GM21737 (cell line): ENCODE results near the gene DRD3.
A peak's percentile ranks its signal among the peaks of the same experiment; 100 is the strongest.

Experiments
- ATAC-seq: cut with Tn5 transposase; IDR thresholded peaks from one replicate; pipeline ENCODE4 v1.9.1; 2021; ENCODE audit warnings: mild to moderate bottlenecking, moderate library complexity; ENCODE audit not compliant: unreplicated experiment

The DRD3 gene

GRCh38 chr3:114178770-114179368 is at the start of gene DRD3:
DRD3 (minus strand) TSS chr3:114179052; CDS start chr3:114171992, 7,060 bp downstream.
- ATAC-seq: no peak

GRCh38 chr3:114227076-114227475 is 48.2 kb upstream of the DRD3 start:
- ATAC-seq: no peak

- no peak for ATAC-seq
These were observed 47.5 kb upstream of the DRD3 start for GRCh38 chr3:114226313-114226712.

- ATAC-seq: peak; percentile 72
These were observed 44.3 kb upstream of the DRD3 start for GRCh38 chr3:114223143-114223542.

GRCh38 chr3:114221881-114222264 is 43.0 kb upstream of the DRD3 start:
- ATAC-seq: no peak

- ATAC-seq: no peak
These were observed 42.5 kb upstream of the DRD3 start for GRCh38 chr3:114221165-114221880.

GRCh38 chr3:114219741-114220140 is 40.9 kb upstream of the DRD3 start:
- ATAC-seq: no peak

- ATAC-seq: no peak
These were observed 39.8 kb upstream of the DRD3 start for GRCh38 chr3:114218578-114219185.

GRCh38 chr3:114218006-114218405 is 39.2 kb upstream of the DRD3 start:
- no peak for ATAC-seq

- no peak for ATAC-seq
These were observed 38.4 kb upstream of the DRD3 start for GRCh38 chr3:114217266-114217665.

GRCh38 chr3:114216186-114216970 is 37.5 kb upstream of the DRD3 start:
- no peak for ATAC-seq

GRCh38 chr3:114214542-114215341 is 35.9 kb upstream of the DRD3 start:
- ATAC-seq: no peak

- peak; percentile 84 for ATAC-seq
These were observed 35.0 kb upstream of the DRD3 start for GRCh38 chr3:114213627-114214541.

GRCh38 chr3:114213292-114213626 is 34.4 kb upstream of the DRD3 start:
- no peak for ATAC-seq

- ATAC-seq: no peak
These were observed 33.8 kb upstream of the DRD3 start for GRCh38 chr3:114212646-114213045.

GRCh38 chr3:114207768-114208167 is 28.9 kb upstream of the DRD3 start:
- ATAC-seq: peak; percentile 82

- no peak for ATAC-seq
These were observed 27.5 kb upstream of the DRD3 start for GRCh38 chr3:114206342-114206741.

GRCh38 chr3:114205541-114205940 is 26.7 kb upstream of the DRD3 start:
- ATAC-seq: no peak

GRCh38 chr3:114194750-114195149 is 15.9 kb upstream of the DRD3 start:
- no peak for ATAC-seq

- no peak for ATAC-seq
These were observed 13.3 kb upstream of the DRD3 start for GRCh38 chr3:114192136-114192535.
